Smooth muscle cell (in vitro differentiated cells): ENCODE measurements around the gene EPM2AIP1. TPM values are rescaled to one million over a fixed set of nuclear protein-coding genes. Genes with fewer than 3 reads are reported as not detected.
"Not testable (repeated sequence)": the region's sequence is repeated elsewhere in the genome, so short reads cannot be mapped to it uniquely, and the experiment has no call there.

Experiments used
- DNase-seq: peaks from one replicate; lab custom pipeline; 2025; ENCODE audit not compliant: unreplicated experiment; lab: John Stamatoyannopoulos, UW
- H2AFZ ChIP-seq: fragments of 200-600 bp; sonication (generic); 2 replicates; pipeline ENCODE4 v1.6.0; 2016; ENCODE audit warnings: antibody characterized with exemption, low read depth, mild to moderate bottlenecking
- H3F3A ChIP-seq: fragments of 200-600 bp; sonication (generic); 2 replicates; pipeline ENCODE4 v1.6.0; 2017; ENCODE audit warnings: antibody characterized with exemption, low read depth
- H3K27ac ChIP-seq: fragments of 200-600 bp; sonication (generic); 2 replicates; pipeline ENCODE4 v1.5.1; 2016; ENCODE audit warnings: low read depth, mild to moderate bottlenecking
- H3K27me3 ChIP-seq: fragments of 200-600 bp; sonication (generic); 2 replicates; pipeline ENCODE4 v1.6.1; 2016; ENCODE audit warnings: low read depth, mild to moderate bottlenecking
- H3K36me3 ChIP-seq: fragments of 200-600 bp; sonication (generic); 2 replicates; pipeline ENCODE4 v1.5.1; 2016; ENCODE audit warnings: low read depth
- H3K4me1 ChIP-seq: fragments of 200-600 bp; sonication (generic); 2 replicates; pipeline ENCODE4 v1.5.1; 2016; ENCODE audit warnings: low read depth
- H3K4me2 ChIP-seq: fragments of 200-600 bp; sonication (generic); 2 replicates; pipeline ENCODE4 v1.6.0; 2016; ENCODE audit warnings: mild to moderate bottlenecking
- H3K4me3 ChIP-seq: fragments of 200-600 bp; sonication (generic); 2 replicates; pipeline ENCODE4 v1.5.1; 2016; ENCODE audit warnings: mild to moderate bottlenecking
- H3K79me2 ChIP-seq: fragments of 200-600 bp; sonication (generic); 2 replicates; pipeline ENCODE4 v1.6.0; 2016; ENCODE audit warnings: low read depth, mild to moderate bottlenecking
- H3K9ac ChIP-seq: fragments of 200-600 bp; sonication (generic); 2 replicates; pipeline ENCODE4 v1.6.0; 2016; ENCODE audit warnings: low read depth
- H3K9me3 ChIP-seq: fragments of 200-600 bp; sonication (generic); replicated peaks from 2 replicates; pipeline ENCODE4 v1.5.1; 2016; ENCODE audit warnings: low read depth
- H4K20me1 ChIP-seq: fragments of 200-600 bp; sonication (generic); 2 replicates; pipeline ENCODE4 v1.6.0; 2016; ENCODE audit warnings: low read depth
- CTCF ChIP-seq: fragments of 200-600 bp; sonication (generic); IDR thresholded peaks from 2 replicates; pipeline ENCODE4 v1.5.1; 2017; ENCODE audit warnings: borderline replicate concordance, mild to moderate bottlenecking, antibody characterized with exemption; ENCODE audit not compliant: insufficient read depth, poor library complexity, severe bottlenecking
- WGBS: methylation state at CpG from one replicate; pipeline ENCODE4 v1.1.7; 2016; ENCODE audit warnings: low lambda C conversion rate; 5-methylcytosine and 5-hydroxymethylcytosine counted together
- polyA plus RNA-seq: library from polyadenylated mRNA; unstranded; fragments of >200 nt; fragmentation: Nextera tagmentation; extraction: Ambion mirVana; gene quantifications from 2 replicates; pipeline ENCODE4 v1.2.1, GENCODE V29; 2016
- total RNA-seq: library from RNA; depleted of rRNA; stranded (reverse); fragments of >200 nt; gene quantifications from 2 replicates; pipeline ENCODE4 v1.2.3, GENCODE V29; 2014

EPM2AIP1 gene
- total and polyA plus RNA-seq, 2 experiments from 2014 or later: 6.5 to 18.6 TPM

GRCh38 chr3:36964817-36965216 lies 28.1 kb downstream of the EPM2AIP1 start:
- peak overlapping the region; percentile 78 for H3K27ac ChIP-seq
- no peaks in the 10 kb centered on the region for H3K27me3 ChIP-seq
- H3K4me3 ChIP-seq: no peak overlapping the region
- no peak overlapping the region for H3K4me2 ChIP-seq
- H4K20me1 ChIP-seq: no peaks in the 10 kb centered on the region
- no peaks in the 10 kb centered on the region for H3K79me2 ChIP-seq
- no peak for TF ChIP-seq CTCF
- no peak overlapping the region for H3K9ac ChIP-seq
- DNase-seq: no peak
- peaks cover 7% of the 10 kb centered on the region for H3K4me1 ChIP-seq
- no peaks in the 10 kb centered on the region for H3F3A ChIP-seq
- H2AFZ ChIP-seq: no peak overlapping the region
- no peaks in the 10 kb centered on the region for H3K9me3 ChIP-seq
- no peaks in the 10 kb centered on the region for H3K36me3 ChIP-seq

- H3K9ac ChIP-seq: no peak overlapping the region
- H4K20me1 ChIP-seq: no peaks in the 10 kb centered on the region
- no peaks in the 10 kb centered on the region for H3K9me3 ChIP-seq
- H3K27ac ChIP-seq: no peak overlapping the region
- H3K79me2 ChIP-seq: no peaks in the 10 kb centered on the region
- peaks cover 2% of the 10 kb centered on the region for H3K4me1 ChIP-seq
- TF ChIP-seq CTCF: no peak
- H3K36me3 ChIP-seq: no peaks in the 10 kb centered on the region
- no peak for DNase-seq
- H3K27me3 ChIP-seq: no peaks in the 10 kb centered on the region
- WGBS: 85% methylated on average over 1 of the region's 1 CpG
- H3K4me2 ChIP-seq: no peak overlapping the region
- H2AFZ ChIP-seq: no peak overlapping the region
- H3K4me3 ChIP-seq: no peak overlapping the region
- H3F3A ChIP-seq: no peaks in the 10 kb centered on the region
Measured at GRCh38 chr3:36964331-36964730, 28.6 kb downstream of the EPM2AIP1 start.

- H3F3A ChIP-seq, H3K9me3 ChIP-seq, H3K27ac ChIP-seq, H3K9ac ChIP-seq, H3K79me2 ChIP-seq, H4K20me1 ChIP-seq, H3K27me3 ChIP-seq, DNase-seq, H3K4me3 ChIP-seq, H3K4me2 ChIP-seq, H2AFZ ChIP-seq, H3K4me1 ChIP-seq, H3K36me3 ChIP-seq: not testable (repeated sequence)
- WGBS: 97% methylated on average over 7 of the region's 7 CpGs
Measured at GRCh38 chr3:36963008-36963407, 29.9 kb downstream of the EPM2AIP1 start.

- H3K9ac ChIP-seq: no peak overlapping the region
- no peaks in the 10 kb centered on the region for H3K79me2 ChIP-seq
- 95% methylated on average over 4 of the region's 4 CpGs for WGBS
- no peak overlapping the region for H2AFZ ChIP-seq
- H3F3A ChIP-seq: no peaks in the 10 kb centered on the region
- H3K27me3 ChIP-seq: no peaks in the 10 kb centered on the region
- no peaks in the 10 kb centered on the region for H3K4me1 ChIP-seq
- H3K9me3 ChIP-seq: no peaks in the 10 kb centered on the region
- H3K27ac ChIP-seq: no peak overlapping the region
- H3K4me3 ChIP-seq: no peak overlapping the region
- H3K36me3 ChIP-seq: no peaks in the 10 kb centered on the region
- no peak for TF ChIP-seq CTCF
- no peaks in the 10 kb centered on the region for H4K20me1 ChIP-seq
- no peak overlapping the region for H3K4me2 ChIP-seq
- no peak for DNase-seq
Measured at GRCh38 chr3:36960502-36960901, 32.4 kb downstream of the EPM2AIP1 start.
